Embryonic facial prominence (tissue), 1 donor: ENCODE data around the gene SPTSSA.
A peak's percentile ranks its signal among the peaks of the same experiment; 100 is the strongest.
"Not testable (repeated sequence)": the region's sequence is repeated elsewhere in the genome, so short reads cannot be mapped to it uniquely, and the experiment has no call there.

ENCODE experiments used
- DNase-seq: peaks from one replicate; pipeline ENCODE4 v3.0.0-alpha.2; 2016; ENCODE audit errors: extremely low spot score

Gene SPTSSA

GRCh38 chr14:34462132-34462893 is at the start of gene SPTSSA:
SPTSSA (minus strand) TSS chr14:34462240; CDS start chr14:34462207, 33 bp downstream.
- DNase-seq: peak; percentile 73

GRCh38 chr14:34507884-34508283 is 45.8 kb upstream of the SPTSSA start:
- no peak for DNase-seq

- no peak for DNase-seq
Observed at GRCh38 chr14:34507459-34507858, 45.4 kb upstream of the SPTSSA start.

- not testable (repeated sequence) for DNase-seq
Observed at GRCh38 chr14:34505124-34505491, 43.1 kb upstream of the SPTSSA start.

- not testable (repeated sequence) for DNase-seq
Observed at GRCh38 chr14:34504027-34504426, 42.0 kb upstream of the SPTSSA start.

- no peak for DNase-seq
Observed at GRCh38 chr14:34502545-34503225, 40.6 kb upstream of the SPTSSA start.

- no peak for DNase-seq
Observed at GRCh38 chr14:34502001-34502400, 40.0 kb upstream of the SPTSSA start.

- no peak for DNase-seq
Observed at GRCh38 chr14:34501004-34501580, 39.1 kb upstream of the SPTSSA start.

- DNase-seq: no peak
Observed at GRCh38 chr14:34498684-34499412, 36.8 kb upstream of the SPTSSA start.

GRCh38 chr14:34496679-34497513 is 34.9 kb upstream of the SPTSSA start:
- peak; percentile 66 for DNase-seq

- DNase-seq: no peak
Observed at GRCh38 chr14:34496007-34496678, 34.1 kb upstream of the SPTSSA start.

- DNase-seq: no peak
Observed at GRCh38 chr14:34489324-34489723, 27.3 kb upstream of the SPTSSA start.

- DNase-seq: no peak
Observed at GRCh38 chr14:34488528-34488927, 26.5 kb upstream of the SPTSSA start.

- DNase-seq: no peak
Observed at GRCh38 chr14:34484726-34485125, 22.7 kb upstream of the SPTSSA start.

GRCh38 chr14:34482463-34482862 is 20.4 kb upstream of the SPTSSA start:
- no peak for DNase-seq

- DNase-seq: no peak
Observed at GRCh38 chr14:34479694-34480093, 17.7 kb upstream of the SPTSSA start.

GRCh38 chr14:34478261-34478660 is 16.2 kb upstream of the SPTSSA start:
- no peak for DNase-seq

GRCh38 chr14:34476036-34476435 is 14.0 kb upstream of the SPTSSA start:
- DNase-seq: not testable (repeated sequence)

GRCh38 chr14:34475163-34475562 is 13.1 kb upstream of the SPTSSA start:
- no peak for DNase-seq

GRCh38 chr14:34474187-34474679 is 12.2 kb upstream of the SPTSSA start:
- no peak for DNase-seq
